Measurements from ENCODE around the gene JARID2. TPM values are rescaled to one million over a fixed set of nuclear protein-coding genes. Genes with fewer than 3 reads are reported as not detected.

JARID2 gene
- total and polyA plus RNA-seq, 2 of the 13 experiments (the other 11 are each of a cell fraction or from before 2014, with no cell fraction given) = 7.5 to 10.3 TPM

DNA sequence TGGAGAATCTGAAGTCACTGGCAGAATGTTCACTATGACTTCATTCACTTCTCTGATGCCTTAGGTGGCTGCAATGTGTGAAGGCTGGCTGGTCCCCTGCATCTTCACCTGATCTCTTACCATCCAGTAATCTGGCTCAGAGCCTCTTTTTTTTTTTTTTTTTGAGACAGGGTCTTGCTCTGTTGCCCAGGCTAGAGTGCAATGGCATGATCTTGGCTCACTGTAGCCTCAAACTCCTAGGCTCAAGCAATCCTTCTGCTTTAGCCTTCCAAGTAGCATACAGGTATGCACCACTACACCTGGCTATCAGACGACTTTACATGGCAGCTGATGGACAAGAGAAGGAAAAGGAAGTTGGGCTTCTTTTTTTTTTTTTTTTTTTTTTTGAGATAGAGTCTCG lies 25.8 kb upstream of the JARID2 start:
- no peak for ATAC-seq
- H3K4me2 ChIP-seq (ENCODE audit: low read depth, low read length) = no peak overlapping the region
- H3K79me2 ChIP-seq (ENCODE audit: insufficient read depth, low read length) = no peaks in the 10 kb centered on the region
- in situ Hi-C loops (cut with HindIII; ENCODE audit: extremely low pct_ligation_motif_present, low pct_unique_long_range_greater_than_20kb) = no loop called here
- H2AFZ ChIP-seq (ENCODE audit: low read length) = no peak overlapping the region
- H3K4me3 ChIP-seq (replicated peaks in 1 of 3; ENCODE audit: insufficient read depth in 1 of 3, low read depth in 2 of 3, low read length in 3 of 3) = no peak overlapping the region
- CTCF ChIA-PET (ENCODE audit: low intra/inter-chr PET ratio, low total read pairs) = no interaction called here
- H3K9me3 ChIP-seq (ENCODE audit: low read length) = no peaks in the 10 kb centered on the region
- no peak for TF ChIP-seq NCOA1 (CRISPR knock-in tag; IDR thresholded peaks at IDR 0.05)
- TF ChIP-seq KMT2B (CRISPR knock-in tag; IDR thresholded peaks at IDR 0.05) = no peak
- TF ChIP-seq, protein P1, sequence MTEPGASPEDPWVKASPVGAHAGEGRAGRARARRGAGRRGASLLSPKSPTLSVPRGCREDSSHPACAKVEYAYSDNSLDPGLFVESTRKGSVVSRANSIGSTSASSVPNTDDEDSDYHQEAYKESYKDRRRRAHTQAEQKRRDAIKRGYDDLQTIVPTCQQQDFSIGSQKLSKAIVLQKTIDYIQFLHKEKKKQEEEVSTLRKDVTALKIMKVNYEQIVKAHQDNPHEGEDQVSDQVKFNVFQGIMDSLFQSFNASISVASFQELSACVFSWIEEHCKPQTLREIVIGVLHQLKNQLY (CRISPR knock-in tag; IDR thresholded peaks at IDR 0.05) = no peak
- no peak for TF ChIP-seq NFIB (CRISPR knock-in tag; IDR thresholded peaks at IDR 0.05; ENCODE audit: borderline replicate concordance)
- no peak for TF ChIP-seq MNT (IDR thresholded peaks at IDR 0.05)
- TF ChIP-seq HDAC6 (IDR thresholded peaks at IDR 0.05; ENCODE audit: low read depth, low read length) = no peak
- no peak for TF ChIP-seq ZNF644 (CRISPR knock-in tag; IDR thresholded peaks at IDR 0.05; ENCODE audit: low read depth)
- no peak for TF ChIP-seq HOXA9 (CRISPR knock-in tag; IDR thresholded peaks at IDR 0.05; ENCODE audit: borderline replicate concordance)
- no peak for TF ChIP-seq NFKB2 (CRISPR knock-in tag; IDR thresholded peaks at IDR 0.05; ENCODE audit: borderline replicate concordance)
- TF ChIP-seq ZSCAN22 (CRISPR knock-in tag; IDR thresholded peaks at IDR 0.05) = no peak
- no peak for TF ChIP-seq NAIF1 (CRISPR knock-in tag; IDR thresholded peaks at IDR 0.05; ENCODE audit: borderline replicate concordance)
- TF ChIP-seq ELF4 (CRISPR knock-in tag; IDR thresholded peaks at IDR 0.05; ENCODE audit: borderline replicate concordance) = no peak
- TF ChIP-seq FOXM1 (CRISPR knock-in tag; IDR thresholded peaks at IDR 0.05) = no peak
- POLR2A ChIA-PET = no interaction called here
- H3K27me3 ChIP-seq (ENCODE audit: control insufficient read depth in 1 of 2, insufficient read depth in 2 of 2, low read length in 2 of 2) = peaks cover 3% of the 10 kb centered on the region in 2 experiments; a peak in 3 of 5 replicates
- WGBS (ENCODE audit: low lambda C conversion rate) = 39% methylated on average over 2 of the region's 2 CpGs
- no peaks in the 10 kb centered on the region for H4K20me1 ChIP-seq (ENCODE audit: insufficient read depth, low read length)
- no peak for DNase-seq (ENCODE audit: low spot score)
- no peaks in the 10 kb centered on the region for H3K36me3 ChIP-seq (replicated peaks in 1 of 2; ENCODE audit: control insufficient read depth in 1 of 2, insufficient read depth in 2 of 2, low read length in 2 of 2)
- intact Hi-C loops (cut with micrococcal nuclease; ENCODE audit: unreplicated experiment) = no loop called here
- BruUV-seq (replicated peaks) = no TSS peak
- no peak overlapping the region for H3K9ac ChIP-seq (ENCODE audit: insufficient read depth, low read depth, low read length)
- no peak for FAIRE-seq
- peaks cover 10% of the 10 kb centered on the region for H3K4me1 ChIP-seq (ENCODE audit: insufficient read depth, low read length)
- H3K27ac ChIP-seq (ENCODE audit: extremely low read length, insufficient read depth, low read length) = no peak overlapping the region

Data from HepG2 (cell line).